Activated T-helper 1 cell treated with anti-CD3 and anti-CD28 coated beads, Interleukin-2, amount 50 U/mL, for 16 hours (primary cell): Measurements from ENCODE around the gene PLCB1.

ENCODE experiments used
- DNase-seq, 2 donors: peaks; one replicate each; pipeline ENCODE4 v3.0.0-alpha.2; 2020; ENCODE audit warnings: low read depth in 1 of 2, low spot score in 1 of 2

PLCB1 gene

GRCh38 chr20:8527998-8528723 lies 396.1 kb downstream of the PLCB1 start:
- DNase-seq, result no peak

GRCh38 chr20:8530022-8530421 lies 398.0 kb downstream of the PLCB1 start:
- no peak for DNase-seq

- DNase-seq, result no peak
Observed at GRCh38 chr20:8532169-8532568, 400.1 kb downstream of the PLCB1 start.

GRCh38 chr20:8534368-8535160 lies 402.5 kb downstream of the PLCB1 start:
- no peak for DNase-seq

- DNase-seq, result no peak
Observed at GRCh38 chr20:8535403-8536261, 403.6 kb downstream of the PLCB1 start.

- DNase-seq, result no peak
Observed at GRCh38 chr20:8536262-8536618, 404.2 kb downstream of the PLCB1 start.

- no peak for DNase-seq
Observed at GRCh38 chr20:8540466-8540865, 408.4 kb downstream of the PLCB1 start.

GRCh38 chr20:8542110-8542486 lies 410.0 kb downstream of the PLCB1 start:
- DNase-seq, result no peak

- DNase-seq, result no peak
Observed at GRCh38 chr20:8545212-8545611, 413.1 kb downstream of the PLCB1 start.

- no peak for DNase-seq
Observed at GRCh38 chr20:8547035-8547650, 415.1 kb downstream of the PLCB1 start.

GRCh38 chr20:8547968-8548588 lies 416.0 kb downstream of the PLCB1 start:
- DNase-seq, result no peak

- DNase-seq, result no peak
Observed at GRCh38 chr20:8549192-8549591, 417.1 kb downstream of the PLCB1 start.

GRCh38 chr20:8557711-8558110 lies 425.6 kb downstream of the PLCB1 start:
- no peak for DNase-seq

GRCh38 chr20:8562356-8562755 lies 430.3 kb downstream of the PLCB1 start:
- no peak for DNase-seq

GRCh38 chr20:8568075-8568474 lies 436.0 kb downstream of the PLCB1 start:
- no peak for DNase-seq

GRCh38 chr20:8569766-8570165 lies 437.7 kb downstream of the PLCB1 start:
- no peak for DNase-seq

GRCh38 chr20:8571611-8572010 lies 439.5 kb downstream of the PLCB1 start:
- no peak for DNase-seq

GRCh38 chr20:8573686-8574085 lies 441.6 kb downstream of the PLCB1 start:
- DNase-seq, result no peak

- no peak for DNase-seq
Observed at GRCh38 chr20:8575114-8575513, 443.0 kb downstream of the PLCB1 start.

GRCh38 chr20:8578161-8578865 lies 446.2 kb downstream of the PLCB1 start:
- DNase-seq, result no peak
